GM12873 (cell line): ENCODE results near the gene TTI1.

Source experiments
- CTCF ChIP-seq: IDR thresholded peaks from 2 replicates; pipeline ENCODE4 v1.5.1; 2012; ENCODE audit warnings: low read depth, mild to moderate bottlenecking, moderate library complexity, low read length, control low read depth; ENCODE audit not compliant: insufficient read depth; ENCODE audit errors: missing control alignments

The TTI1 gene

GRCh38 chr20:37971561-37972127 is 61.6 kb downstream of the TTI1 start:
- TF ChIP-seq CTCF, result no peak

GRCh38 chr20:37970856-37971245 is 62.4 kb downstream of the TTI1 start:
- TF ChIP-seq CTCF, result no peak

GRCh38 chr20:37969949-37970855 is 63.1 kb downstream of the TTI1 start:
- no peak for TF ChIP-seq CTCF

- TF ChIP-seq CTCF, result no peak
These were observed 64.3 kb downstream of the TTI1 start for GRCh38 chr20:37968841-37969401.

- TF ChIP-seq CTCF, result no peak
These were observed 72.2 kb downstream of the TTI1 start for GRCh38 chr20:37961066-37961465.

GRCh38 chr20:37958856-37959520 is 74.3 kb downstream of the TTI1 start:
- TF ChIP-seq CTCF, result no peak

- no peak for TF ChIP-seq CTCF
These were observed 77.1 kb downstream of the TTI1 start for GRCh38 chr20:37956107-37956585.
